Activated T-helper 2 cell treated with anti-CD3 and anti-CD28 coated beads, Interferon-gamma antibody, Interleukin-2, Interleukin-4, amounts not matched to agents 10 μg/mL and 5 μg/mL and 100 μg/mL, durations not matched to agents 14 hours and 24 hours and 36 hours (primary cell): Measurements from ENCODE around the gene SUPT20HL1. TPM values are rescaled to one million over a fixed set of nuclear protein-coding genes. Genes with fewer than 3 reads are reported as not detected.
"Not testable (repeated sequence)": the region's sequence is repeated elsewhere in the genome, so short reads cannot be mapped to it uniquely, and the experiment has no call there.

Source experiments
- DNase-seq: peaks from one replicate; pipeline ENCODE4 v3.0.0; 2021; ENCODE audit warnings: low spot score
- H3K27ac Mint-ChIP-seq: one replicate; pipeline ENCODE4 v1.8.0; 2021; ENCODE audit warnings: mixed read lengths
- H3K27me3 Mint-ChIP-seq: one replicate; pipeline ENCODE4 v1.8.0; 2021; ENCODE audit warnings: low read depth, mixed read lengths
- H3K36me3 Mint-ChIP-seq: one replicate; pipeline ENCODE4 v1.8.0; 2021; ENCODE audit warnings: low read depth, mixed read lengths
- H3K4me1 Mint-ChIP-seq: one replicate; pipeline ENCODE4 v1.8.0; 2021; ENCODE audit warnings: low read depth, mixed read lengths
- H3K4me3 Mint-ChIP-seq: one replicate; pipeline ENCODE4 v1.8.0; 2021; ENCODE audit warnings: low read depth, mild to moderate bottlenecking, moderate library complexity, mixed read lengths
- H3K9me3 Mint-ChIP-seq: one replicate; pipeline ENCODE4 v1.8.0; 2021; ENCODE audit warnings: mixed read lengths
- intact Hi-C: fragments of 100-400 bp; cut with micrococcal nuclease; formaldehyde crosslinking; loops from one replicate; pipeline ENCODE4 v1.15.1; 2023
- total RNA-seq: library from RNA; stranded (reverse); gene quantifications from 2 replicates; pipeline ENCODE4 v1.2.3, GENCODE V29; 2022

SUPT20HL1 gene
- total RNA-seq, 1 donor from 2014 or later: not detected

DNA sequence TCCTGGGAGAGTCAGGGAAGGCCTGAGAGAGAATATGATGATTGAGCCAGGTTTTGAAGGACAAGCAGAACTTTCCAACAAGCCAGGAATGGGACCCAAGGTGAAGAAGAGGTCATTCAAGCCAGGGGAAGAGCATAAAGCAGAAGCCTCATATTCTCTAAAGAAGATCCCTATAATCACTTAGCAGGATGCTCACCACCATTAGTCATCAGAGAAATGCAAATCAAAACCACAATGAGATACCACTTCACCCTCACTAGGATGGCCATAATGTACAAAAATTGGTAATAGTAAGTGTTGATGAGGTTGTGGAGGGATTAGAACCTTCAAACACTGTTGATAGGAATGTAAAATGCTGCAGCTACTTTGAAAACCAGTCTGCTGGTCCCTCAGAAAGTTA lies 20.5 kb upstream of the SUPT20HL1 start:
- DNase-seq: no peak
- Mint-ChIP-seq H3K9me3 (no peaks in the 10 kb centered on the region), H3K27me3 (peaks cover 2% of the 10 kb centered on the region), H3K4me1 (peaks cover 8% of the 10 kb centered on the region), H3K4me3 (no peak overlapping the region), H3K36me3 (no peaks in the 10 kb centered on the region), H3K27ac (no peak overlapping the region)
- intact Hi-C loops: no loop called here

DNA sequence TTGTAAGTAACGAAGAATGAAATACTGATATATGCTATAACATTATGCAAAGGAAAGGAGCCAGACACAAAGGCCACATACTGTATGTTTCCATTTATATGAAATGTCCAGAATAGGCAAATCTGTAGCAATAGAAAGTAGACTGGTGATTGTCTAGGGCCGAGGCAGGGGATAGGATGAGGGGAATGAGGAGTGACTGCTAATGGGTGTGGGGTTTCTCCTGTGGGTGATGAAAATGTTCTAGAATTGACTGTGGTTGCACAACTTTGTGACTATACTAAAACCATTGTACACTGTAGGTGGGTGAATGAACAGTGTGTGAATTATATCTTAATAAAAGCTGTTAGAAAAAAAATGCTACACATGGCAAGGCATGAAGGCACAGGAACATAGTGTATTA lies 19.9 kb upstream of the SUPT20HL1 start:
- no peak overlapping the region for H3K4me3 Mint-ChIP-seq
- H3K4me1 Mint-ChIP-seq: peaks cover 8% of the 10 kb centered on the region
- no peaks in the 10 kb centered on the region for H3K36me3 Mint-ChIP-seq
- intact Hi-C loops: no loop called here
- no peak overlapping the region for H3K27ac Mint-ChIP-seq
- H3K27me3 Mint-ChIP-seq: peaks cover 2% of the 10 kb centered on the region
- no peak for DNase-seq
- H3K9me3 Mint-ChIP-seq: no peaks in the 10 kb centered on the region

DNA sequence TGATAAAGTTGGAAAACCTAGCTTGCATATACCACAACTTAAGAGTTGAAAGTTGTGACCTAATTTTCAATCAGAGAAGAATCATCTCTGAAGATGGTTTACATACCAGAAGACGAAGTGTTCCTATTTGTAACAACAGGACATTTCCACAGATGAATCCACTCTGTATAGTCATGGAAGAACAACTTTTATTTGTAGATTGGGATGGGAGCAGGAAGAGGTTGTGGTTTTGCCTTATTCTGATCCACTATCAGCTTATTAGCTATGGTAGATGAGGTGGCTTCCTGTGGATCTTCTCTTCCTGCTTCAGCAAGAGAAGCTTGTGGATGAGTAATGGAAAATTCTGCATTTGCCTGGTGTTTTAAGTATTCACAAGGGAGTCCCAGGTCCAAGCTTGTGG lies 18.6 kb upstream of the SUPT20HL1 start:
- intact Hi-C loops: no loop called here
- peaks cover 2% of the 10 kb centered on the region for H3K27me3 Mint-ChIP-seq
- DNase-seq: no peak
- H3K4me1 Mint-ChIP-seq: peaks cover 8% of the 10 kb centered on the region
- H3K36me3 Mint-ChIP-seq: no peaks in the 10 kb centered on the region
- no peak overlapping the region for H3K4me3 Mint-ChIP-seq
- H3K27ac Mint-ChIP-seq: no peak overlapping the region
- no peaks in the 10 kb centered on the region for H3K9me3 Mint-ChIP-seq

DNA sequence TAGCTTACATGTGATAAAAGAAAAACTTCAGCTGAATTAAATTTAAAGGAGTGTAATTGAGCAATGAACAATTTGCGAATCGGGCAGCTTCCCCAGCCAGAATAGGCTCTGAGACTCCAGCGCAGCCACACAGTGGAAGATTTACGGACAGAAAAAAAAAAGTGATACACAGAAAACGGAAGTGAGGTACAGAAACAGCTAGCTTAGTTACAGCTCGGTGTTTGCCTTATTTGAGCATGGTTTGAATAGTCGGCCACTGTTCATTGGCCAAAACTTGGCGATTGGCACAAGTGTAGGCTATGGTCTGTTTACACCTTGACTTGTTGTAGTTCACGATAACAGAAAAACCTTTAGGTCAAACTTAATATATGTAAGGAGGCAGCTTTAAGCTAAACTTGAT lies 16.7 kb upstream of the SUPT20HL1 start:
- intact Hi-C loops: no loop called here
- Mint-ChIP-seq H3K4me3 (peak overlapping the region; percentile 26), H3K27me3 (peaks cover 2% of the 10 kb centered on the region), H3K36me3 (no peaks in the 10 kb centered on the region), H3K27ac (no peak overlapping the region), H3K9me3 (no peaks in the 10 kb centered on the region), H3K4me1 (peaks cover 8% of the 10 kb centered on the region)
- DNase-seq: no peak

DNA sequence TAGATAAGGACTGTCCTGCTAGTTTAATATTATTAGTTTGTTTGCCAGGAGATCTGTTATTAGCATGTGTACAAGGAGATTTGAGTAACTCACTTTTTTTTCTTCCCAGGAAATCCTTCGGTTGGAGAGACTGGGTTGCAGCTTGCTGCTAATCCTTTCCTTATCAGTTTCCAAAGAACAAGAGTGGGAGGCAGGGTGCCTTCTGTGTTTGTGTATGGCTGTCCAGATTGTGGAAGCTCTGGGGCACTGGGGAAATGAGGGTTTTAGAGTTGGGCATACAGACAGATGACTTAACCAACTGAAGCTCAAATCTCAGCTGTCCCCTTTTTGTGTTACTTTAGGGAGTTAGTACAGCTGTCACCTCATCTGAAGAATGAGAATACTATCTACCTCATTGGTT lies 12.6 kb upstream of the SUPT20HL1 start:
- Mint-ChIP-seq H3K4me1 (peaks cover 2% of the 10 kb centered on the region), H3K9me3 (no peaks in the 10 kb centered on the region), H3K27me3 (no peaks in the 10 kb centered on the region), H3K4me3 (no peak overlapping the region), H3K36me3 (no peaks in the 10 kb centered on the region), H3K27ac (no peak overlapping the region)
- no peak for DNase-seq
- intact Hi-C loops: no loop called here

GRCh38 chrX:24350217-24350616 lies 10.2 kb upstream of the SUPT20HL1 start:
- Mint-ChIP-seq H3K4me1 (no peaks in the 10 kb centered on the region), H3K4me3 (no peak overlapping the region), H3K27me3 (no peaks in the 10 kb centered on the region), H3K27ac (no peak overlapping the region), H3K36me3 (no peaks in the 10 kb centered on the region), H3K9me3 (no peaks in the 10 kb centered on the region)
- intact Hi-C loops: no loop called here
- no peak for DNase-seq

DNA sequence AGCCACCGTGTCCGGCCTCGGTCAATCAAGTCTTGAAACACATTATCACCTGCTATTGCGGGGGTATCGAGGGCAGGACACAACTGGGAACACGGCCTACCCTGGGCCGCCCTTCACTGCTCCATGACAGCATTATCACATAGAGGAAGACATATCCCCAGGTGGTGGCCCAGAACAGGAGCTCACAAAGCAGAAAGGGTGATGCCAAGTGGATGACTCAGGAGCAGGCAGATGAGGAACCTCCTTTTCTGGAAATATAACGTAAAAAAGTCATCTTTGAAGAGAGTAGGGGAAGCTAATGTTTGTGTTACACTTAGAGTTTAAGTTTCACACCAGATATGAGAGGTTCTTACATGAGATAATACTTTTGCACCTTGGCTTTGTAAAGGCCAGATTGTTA lies 5.3 kb upstream of the SUPT20HL1 start:
- Mint-ChIP-seq H3K36me3 (no peaks in the 10 kb centered on the region), H3K27ac (no peak overlapping the region), H3K9me3 (no peaks in the 10 kb centered on the region), H3K4me1 (peaks cover 2% of the 10 kb centered on the region), H3K27me3 (no peaks in the 10 kb centered on the region), H3K4me3 (no peak overlapping the region)
- DNase-seq: no peak
- intact Hi-C loops: no loop called here

- intact Hi-C loops: no loop called here
- Mint-ChIP-seq H3K27ac (no peak overlapping the region), H3K36me3 (no peaks in the 10 kb centered on the region), H3K27me3 (no peaks in the 10 kb centered on the region), H3K4me3 (no peak overlapping the region), H3K4me1 (peaks cover 2% of the 10 kb centered on the region), H3K9me3 (no peaks in the 10 kb centered on the region)
- no peak for DNase-seq
These were observed 3.3 kb upstream of the SUPT20HL1 start for GRCh38 chrX:24357106-24357505.

GRCh38 chrX:24362089-24362745 lies 1.8 kb downstream of the SUPT20HL1 start:
- H3K27me3 Mint-ChIP-seq, intact Hi-C loops, H3K27ac Mint-ChIP-seq, H3K4me3 Mint-ChIP-seq, H3K36me3 Mint-ChIP-seq, H3K4me1 Mint-ChIP-seq, DNase-seq, H3K9me3 Mint-ChIP-seq: not testable (repeated sequence)

- H3K27me3 Mint-ChIP-seq, H3K4me3 Mint-ChIP-seq, DNase-seq, H3K9me3 Mint-ChIP-seq, H3K36me3 Mint-ChIP-seq, intact Hi-C loops, H3K4me1 Mint-ChIP-seq, H3K27ac Mint-ChIP-seq: not testable (repeated sequence)
These were observed 3.2 kb downstream of the SUPT20HL1 start for GRCh38 chrX:24363432-24364181.

DNA sequence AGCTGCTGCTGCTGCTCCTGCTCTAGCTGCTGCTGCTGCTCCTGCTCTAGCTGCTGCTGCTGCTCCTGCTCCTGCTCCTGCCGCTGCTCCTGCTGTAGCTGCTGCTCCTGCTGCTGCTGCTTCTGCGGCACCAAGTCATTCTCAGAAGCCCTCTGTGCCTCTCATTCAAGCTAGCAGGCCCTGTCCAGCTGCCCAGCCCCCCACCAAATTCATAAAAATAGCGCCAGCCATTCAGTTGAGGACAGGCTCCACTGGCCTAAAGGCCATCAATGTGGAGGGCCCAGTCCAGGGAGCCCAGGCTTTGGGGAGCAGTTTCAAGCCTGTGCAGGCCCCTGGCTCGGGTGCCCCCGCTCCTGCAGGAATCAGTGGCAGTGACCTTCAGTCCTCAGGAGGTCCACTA lies 3.9 kb downstream of the SUPT20HL1 start:
- intact Hi-C loops: no loop called here
- DNase-seq: no peak
- Mint-ChIP-seq H3K27me3 (no peaks in the 10 kb centered on the region), H3K4me3 (no peak overlapping the region), H3K36me3 (no peaks in the 10 kb centered on the region), H3K9me3 (no peaks in the 10 kb centered on the region), H3K27ac (no peak overlapping the region), H3K4me1 (no peaks in the 10 kb centered on the region)

DNA sequence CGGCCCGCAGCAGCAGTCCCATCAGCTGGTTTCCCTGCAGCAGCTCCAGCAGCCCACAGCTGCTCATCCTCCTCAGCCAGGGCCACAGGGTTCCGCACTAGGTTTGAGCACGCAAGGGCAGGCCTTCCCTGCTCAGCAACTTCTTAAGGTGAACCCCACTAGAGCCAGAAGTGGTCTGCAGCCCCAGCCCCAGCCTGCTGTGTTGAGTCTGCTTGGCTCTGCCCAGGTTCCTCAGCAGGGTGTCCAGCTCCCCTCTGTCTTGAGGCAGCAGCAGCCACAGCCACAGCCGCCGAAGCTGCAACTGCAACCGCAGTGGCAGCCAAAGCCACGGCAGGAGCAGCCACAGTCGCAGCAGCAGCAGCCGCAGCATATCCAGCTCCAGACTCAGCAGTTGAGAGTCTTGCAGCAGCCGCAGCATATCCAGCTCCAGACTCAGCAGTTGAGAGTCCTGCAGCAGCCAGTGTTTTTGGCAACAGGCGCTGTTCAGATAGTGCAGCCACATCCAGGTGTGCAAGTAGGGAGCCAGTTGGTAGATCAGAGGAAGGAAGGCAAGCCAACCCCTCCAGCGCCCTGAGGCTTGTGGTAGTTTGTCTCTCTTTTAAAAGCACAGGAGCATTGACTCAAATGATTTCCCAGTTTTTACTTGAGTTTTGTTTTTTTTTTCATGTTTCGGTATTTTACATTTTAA lies 4.6 kb downstream of the SUPT20HL1 start:
- no peaks in the 10 kb centered on the region for H3K27me3 Mint-ChIP-seq
- no peak overlapping the region for H3K27ac Mint-ChIP-seq
- no peaks in the 10 kb centered on the region for H3K4me1 Mint-ChIP-seq
- H3K9me3 Mint-ChIP-seq: no peaks in the 10 kb centered on the region
- DNase-seq: no peak
- H3K4me3 Mint-ChIP-seq: no peak overlapping the region
- intact Hi-C loops: no loop called here
- no peaks in the 10 kb centered on the region for H3K36me3 Mint-ChIP-seq

DNA sequence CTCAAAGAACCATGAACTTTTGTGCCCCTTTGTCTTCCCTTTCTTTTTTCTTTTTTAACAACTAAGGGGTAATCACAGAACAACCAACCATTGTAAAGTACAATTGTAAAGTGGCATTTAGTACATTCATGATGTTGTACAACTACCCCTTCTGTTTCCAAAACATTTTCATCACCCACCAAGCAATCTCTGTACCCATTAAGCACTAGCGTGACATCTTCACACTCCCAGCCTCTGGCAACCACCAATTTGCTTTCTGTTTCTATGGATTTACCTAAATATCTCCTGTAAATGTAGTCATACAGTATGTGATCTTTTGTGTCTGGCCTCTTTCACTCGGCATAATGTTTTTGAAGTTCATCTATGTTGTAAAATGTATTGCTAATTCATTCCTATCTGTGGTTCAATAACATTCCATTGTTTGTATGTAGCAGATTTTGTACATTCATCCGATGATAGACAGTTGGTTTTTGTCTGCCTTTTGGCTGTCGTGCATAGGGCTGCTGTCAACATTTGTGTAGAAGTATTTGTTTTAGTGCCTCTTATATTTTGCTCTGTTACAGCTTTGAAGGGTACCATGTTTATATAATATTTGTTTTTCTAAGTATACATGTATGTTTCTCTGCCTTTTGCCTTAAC lies 6.4 kb downstream of the SUPT20HL1 start:
- H3K27ac Mint-ChIP-seq, DNase-seq, H3K4me1 Mint-ChIP-seq, H3K9me3 Mint-ChIP-seq, H3K4me3 Mint-ChIP-seq, H3K36me3 Mint-ChIP-seq, intact Hi-C loops, H3K27me3 Mint-ChIP-seq: not testable (repeated sequence)
